AG20443 (cell line): ENCODE results near the gene S100A8.

Experiments used
- DNase-seq: peaks from one replicate; pipeline ENCODE4 v3.0.0; 2012; ENCODE audit warnings: low spot score, mixed read lengths

Gene S100A8

GRCh38 chr1:153346077-153346723 is 44.7 kb downstream of the S100A8 start:
- peak; percentile 6 for DNase-seq

DNA sequence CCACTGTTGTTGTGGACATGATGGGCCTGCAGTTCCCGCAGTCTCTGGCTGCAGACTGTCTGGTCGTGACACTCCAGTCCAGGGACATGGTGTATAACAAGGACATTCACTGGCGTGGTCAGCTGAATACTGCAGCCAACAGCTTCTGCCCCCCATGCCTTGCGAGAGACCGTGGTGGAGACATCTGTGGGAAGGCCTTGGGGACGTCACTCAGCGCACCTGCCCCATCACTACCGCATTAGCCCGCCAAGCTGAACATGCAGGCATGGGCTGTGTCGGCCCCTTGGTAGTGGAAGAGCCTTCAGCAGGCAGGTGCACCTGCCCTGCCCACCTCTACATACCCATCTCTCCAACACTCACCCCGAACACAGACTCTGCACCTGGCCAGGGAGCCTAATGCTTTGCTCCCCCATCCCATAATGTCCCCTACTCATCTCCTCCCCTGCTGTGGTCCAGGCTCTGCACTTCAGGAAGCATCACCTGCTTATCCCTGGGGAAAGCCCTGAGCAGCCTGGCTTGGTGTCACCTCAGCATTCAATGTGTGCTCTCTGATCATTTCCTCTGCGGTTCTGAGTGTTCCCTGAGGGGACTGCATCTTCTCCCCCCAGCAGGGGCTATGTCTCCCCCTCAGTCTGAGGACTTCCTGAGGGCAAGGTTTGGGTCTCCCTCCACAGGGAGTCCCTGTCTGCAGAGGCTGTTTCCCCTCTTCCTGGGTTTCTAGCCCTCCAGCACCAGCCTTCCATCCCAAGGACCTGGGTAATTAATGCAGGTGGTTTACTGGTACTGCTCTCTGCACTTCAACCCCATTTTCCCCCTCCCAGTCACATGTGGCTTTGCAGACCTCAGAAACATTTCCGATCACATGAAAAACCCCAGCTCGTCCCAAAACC is 45.4 kb downstream of the S100A8 start:
- DNase-seq: peak; percentile 8

DNA sequence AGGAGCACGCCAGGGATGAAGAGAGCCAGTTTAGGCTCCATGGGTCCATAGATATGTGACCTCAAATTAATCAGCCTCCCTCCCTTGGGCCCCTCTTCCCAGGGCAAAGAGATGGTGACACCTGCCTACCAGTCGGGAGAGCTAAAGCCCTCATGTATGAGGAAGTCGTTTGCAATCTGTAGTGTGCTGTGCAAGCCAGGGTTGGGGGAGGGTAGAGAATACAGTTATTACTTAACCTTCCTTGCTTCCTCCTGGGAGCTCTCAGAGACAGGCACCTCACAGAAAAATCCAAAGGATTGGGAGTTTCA is 46.2 kb downstream of the S100A8 start:
- no peak for DNase-seq

DNA sequence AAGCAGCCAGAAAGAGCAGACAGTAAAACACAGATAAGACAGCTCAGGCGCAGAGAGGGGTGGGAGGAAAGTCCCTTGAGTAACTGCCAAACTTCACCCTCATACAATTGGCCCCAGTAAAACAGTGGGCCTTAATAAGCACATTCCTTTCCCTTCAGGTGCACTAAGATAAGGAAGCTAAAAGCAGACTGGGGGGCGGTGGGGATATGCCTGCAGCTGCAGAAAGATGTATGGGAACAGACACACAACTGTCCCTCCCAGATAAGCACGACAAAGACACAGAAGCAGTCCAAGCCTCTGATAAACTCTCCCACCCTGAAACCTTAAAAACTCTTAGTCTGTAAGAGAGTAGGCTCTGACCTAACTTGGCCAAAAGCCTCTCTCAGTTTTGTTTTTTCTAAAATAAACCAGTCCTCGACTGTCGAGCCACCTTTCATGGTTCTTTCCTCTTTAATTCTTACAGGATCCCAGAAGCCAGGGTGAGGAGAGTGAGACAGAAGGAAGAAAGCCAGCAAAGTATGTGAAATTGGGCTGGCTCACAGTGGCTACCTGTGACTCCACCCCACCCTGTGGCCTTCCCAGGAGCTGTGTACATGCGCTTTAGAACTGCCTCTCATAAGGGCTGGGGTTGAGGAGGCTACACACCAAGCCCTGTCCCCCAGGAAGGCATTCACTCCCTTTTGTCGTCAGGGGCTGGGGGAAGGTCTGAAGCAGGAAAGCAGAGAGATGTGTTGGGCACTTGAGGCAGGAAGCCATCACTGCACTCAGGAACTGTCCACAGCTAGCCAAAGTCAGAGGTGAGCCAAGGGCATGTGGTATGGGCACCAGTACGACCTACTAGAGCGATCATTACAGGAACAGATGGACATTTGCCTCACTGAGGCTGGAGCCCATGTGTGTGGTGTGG is 46.8 kb downstream of the S100A8 start:
- DNase-seq: peak; percentile 6

DNA sequence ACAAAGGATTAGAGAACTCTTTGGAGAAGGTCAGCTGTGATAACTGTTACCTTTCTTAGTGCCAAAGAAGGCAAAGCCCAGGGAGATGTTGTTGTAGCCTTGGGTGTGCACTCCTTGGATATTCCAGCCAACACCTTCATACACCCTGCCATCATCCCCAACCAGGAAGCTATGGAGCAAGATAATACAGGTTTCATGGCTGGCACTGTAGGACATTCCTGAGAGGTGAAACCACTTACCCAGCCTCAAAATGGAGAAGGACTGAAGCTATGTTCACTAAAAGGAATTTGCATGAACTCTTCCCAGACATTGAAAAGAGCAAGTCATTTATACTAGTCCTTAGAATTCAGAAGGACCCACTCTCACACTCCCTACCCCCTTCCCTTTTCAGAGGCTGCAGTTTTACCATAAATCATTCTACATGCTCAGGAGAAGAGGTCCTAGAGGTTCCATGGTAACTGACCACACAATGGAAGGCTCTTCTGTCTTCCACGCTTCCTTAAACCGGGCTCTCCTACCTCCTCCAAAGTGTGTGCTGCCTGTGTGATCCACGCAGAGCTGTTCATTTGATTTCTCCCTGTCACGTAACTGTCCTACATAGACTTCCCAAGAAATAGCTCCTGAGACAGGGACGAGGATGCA is 47.7 kb downstream of the S100A8 start:
- DNase-seq: peak; percentile 4

DNA sequence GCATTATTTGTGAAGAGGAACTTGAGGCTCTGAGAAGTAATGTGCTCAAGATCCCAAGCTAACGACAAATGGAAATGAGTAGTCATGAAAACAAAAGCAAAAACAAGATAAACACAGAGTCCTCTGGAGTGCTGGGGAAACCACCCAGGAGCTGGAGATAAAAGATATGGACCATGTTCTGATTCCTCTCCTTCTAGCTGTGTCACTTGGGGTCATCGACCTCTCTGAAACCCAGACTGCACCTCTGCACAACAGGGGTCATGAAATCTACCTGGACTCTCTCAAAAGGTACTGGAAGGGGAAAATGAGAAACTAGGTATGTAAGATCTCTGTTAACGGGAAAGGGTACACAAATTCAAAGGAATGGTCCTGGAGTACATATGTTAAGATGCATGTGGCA is 48.7 kb downstream of the S100A8 start:
- no peak for DNase-seq

GRCh38 chr1:153341431-153341934 is 49.4 kb downstream of the S100A8 start:
- DNase-seq: peak; percentile 2

DNA sequence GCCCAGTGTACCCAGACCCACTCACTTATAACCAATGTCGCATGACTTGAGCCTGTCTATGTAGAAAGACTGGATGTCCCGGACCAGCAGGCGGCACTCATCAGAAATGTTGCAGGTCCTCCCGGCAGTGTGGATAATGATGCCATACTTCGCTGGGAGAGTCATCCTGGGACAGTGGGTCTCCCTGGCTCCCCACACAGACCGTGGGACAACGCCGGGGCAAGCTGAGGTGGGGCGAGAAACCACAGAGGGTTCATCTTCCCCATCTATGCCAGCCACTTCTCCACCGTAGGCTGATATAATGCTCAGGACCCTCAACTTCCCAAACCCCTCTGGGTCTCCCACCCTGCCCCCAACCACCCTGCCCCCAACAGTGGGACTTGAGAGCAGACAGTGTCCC is 50.5 kb downstream of the S100A8 start:
- peak; percentile 4 for DNase-seq
